OCI-LY7 (cell line): ENCODE results near the gene TMEM41B. TPM values are rescaled to one million over a fixed set of nuclear protein-coding genes. Genes with fewer than 3 reads are reported as not detected.

Source experiments
- BruUV-seq: library from RNA; stranded (reverse); fragments of 400-500 nt; replicated peaks from 2 replicates; lab custom pipeline; 2021; lab: Mats Ljungman, UMichigan
- CTCF ChIA-PET: fragments of 300-600 bp; sonication (Branson Sonifier 250); formaldehyde crosslinking; loops from one replicate; lab custom pipeline; 2022; ENCODE audit warnings: antibody characterized with exemption; ENCODE audit not compliant: unreplicated experiment; lab: Charles Lee
- POLR2A ChIA-PET: fragments of 300-600 bp; sonication (Branson Sonifier 250); formaldehyde crosslinking; loops from one replicate; lab custom pipeline; 2022; ENCODE audit warnings: antibody characterized with exemption; lab: Charles Lee
- DNase-seq: peaks from one replicate; pipeline ENCODE4 v3.0.0-alpha.2; 2015; ENCODE audit warnings: low spot score
- H2AFZ ChIP-seq: fragments of 200-600 bp; sonication (generic), shearing (Covaris generic); 2 replicates; pipeline ENCODE4 v1.6.1; 2014; ENCODE audit warnings: mild to moderate bottlenecking, antibody characterized with exemption, low read length, moderate library complexity
- H3K27ac ChIP-seq: fragments of 200-600 bp; sonication (generic); 2 replicates; pipeline ENCODE4 v1.5.1; 2014; ENCODE audit warnings: mixed run types, low read depth, mild to moderate bottlenecking, moderate library complexity, low read length, inconsistent platforms; ENCODE audit not compliant: poor library complexity, severe bottlenecking
- H3K36me3 ChIP-seq: fragments of 200-600 bp; sonication (generic); 2 replicates; pipeline ENCODE4 v1.6.1; 2014; ENCODE audit warnings: mild to moderate bottlenecking, antibody characterized with exemption, low read length, moderate library complexity, mixed read lengths; ENCODE audit not compliant: insufficient read depth
- H3K4me1 ChIP-seq: fragments of 200-600 bp; sonication (generic); 2 replicates; pipeline ENCODE4 v1.5.1; 2014; ENCODE audit warnings: mild to moderate bottlenecking, low read length; ENCODE audit not compliant: insufficient read depth, poor library complexity, severe bottlenecking
- H3K4me2 ChIP-seq: fragments of 200-600 bp; sonication (generic); 2 replicates; pipeline ENCODE4 v1.6.1; 2014; ENCODE audit warnings: mild to moderate bottlenecking, low read length
- H3K4me3 ChIP-seq: fragments of 200-600 bp; sonication (generic); 2 replicates; pipeline ENCODE4 v1.5.1; 2014; ENCODE audit warnings: mild to moderate bottlenecking, low read depth, low read length; ENCODE audit not compliant: poor library complexity, severe bottlenecking
- H3K79me2 ChIP-seq: fragments of 200-600 bp; sonication (generic); 2 replicates; pipeline ENCODE4 v1.6.1; 2016; ENCODE audit warnings: low read depth, mild to moderate bottlenecking, low read length, moderate library complexity, mixed read lengths; ENCODE audit not compliant: insufficient read depth
- H3K9me2 ChIP-seq: fragments of 200-600 bp; sonication (generic); 2 replicates; pipeline ENCODE4 v1.6.1; 2016; ENCODE audit warnings: mild to moderate bottlenecking, low read length, mixed read lengths; ENCODE audit not compliant: insufficient read depth
- H3K9me3 ChIP-seq: fragments of 200-600 bp; sonication (generic); 2 replicates; pipeline ENCODE4 v1.6.1; 2014; ENCODE audit warnings: mild to moderate bottlenecking, mixed run types, low read length, mixed read lengths
- H4K20me1 ChIP-seq: fragments of 200-600 bp; sonication (generic); 2 replicates; pipeline ENCODE4 v1.6.1; 2014; ENCODE audit warnings: mild to moderate bottlenecking, antibody characterized with exemption, low read length, moderate library complexity, mixed read lengths; ENCODE audit not compliant: insufficient read depth
- EZH2phosphoT487 ChIP-seq: fragments of 200-600 bp; sonication (generic); IDR thresholded peaks from 2 replicates; pipeline ENCODE4 v1.6.1; 2018; ENCODE audit warnings: low read depth, borderline replicate concordance, mild to moderate bottlenecking, mixed run types, antibody characterized with exemption, low read length, moderate library complexity, mixed read lengths
- intact Hi-C: fragments of 100-400 bp; cut with micrococcal nuclease; formaldehyde crosslinking; loops from one replicate; pipeline ENCODE4 v1.10.0; 2022; ENCODE audit not compliant: unreplicated experiment
- total RNA-seq, 2 experiments: library from RNA; depleted of rRNA in 1 of 2; stranded (reverse); fragments of >200 nt in 1 of 2; shearing (Covaris generic) in 1 of 2; gene quantifications; 2 replicates each; pipeline ENCODE4 v1.2.3, GENCODE V29; 2014 to 2022
- TF ChIP-seq, protein P1 (sequence below): fragments of 200-600 bp; sonication (generic); conservative IDR thresholded peaks from 2 replicates; pipeline ENCODE4 v1.5.1; 2014; ENCODE audit warnings: mild to moderate bottlenecking, antibody characterized with exemption, low read length, moderate library complexity, mixed read lengths

TMEM41B gene
- total RNA-seq, 2 experiments from 2014 or later: 44.3 to 46.9 TPM

DNA sequence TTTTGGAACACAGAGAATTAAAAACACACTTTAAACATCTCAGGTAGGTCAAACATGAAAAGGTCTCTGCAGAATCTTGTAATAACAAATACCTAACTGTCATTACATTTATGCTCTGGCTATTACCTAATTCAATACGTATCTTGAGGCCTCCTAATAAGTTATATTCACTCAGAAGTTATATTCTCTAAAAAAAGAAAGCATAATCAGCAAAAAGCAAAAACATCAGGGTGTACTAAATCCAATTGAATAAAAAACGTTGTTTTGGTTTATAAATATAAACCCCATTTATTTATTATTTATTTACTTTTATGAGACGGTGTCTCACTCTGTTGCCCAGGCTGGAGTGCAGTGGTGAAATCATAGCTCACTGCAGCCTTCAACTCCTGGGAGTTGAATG is 10.2 kb downstream of the TMEM41B start:
- ChIA-PET POLR2A (interaction anchor here (0.7 kb wide), 1 partner anchor 1948 kb away, joined by 7 read pairs; no protein-coding TSS in a partner anchor), CTCF (no interaction called here)
- no peak overlapping the region for H2AFZ ChIP-seq
- TF ChIP-seq, protein P1, sequence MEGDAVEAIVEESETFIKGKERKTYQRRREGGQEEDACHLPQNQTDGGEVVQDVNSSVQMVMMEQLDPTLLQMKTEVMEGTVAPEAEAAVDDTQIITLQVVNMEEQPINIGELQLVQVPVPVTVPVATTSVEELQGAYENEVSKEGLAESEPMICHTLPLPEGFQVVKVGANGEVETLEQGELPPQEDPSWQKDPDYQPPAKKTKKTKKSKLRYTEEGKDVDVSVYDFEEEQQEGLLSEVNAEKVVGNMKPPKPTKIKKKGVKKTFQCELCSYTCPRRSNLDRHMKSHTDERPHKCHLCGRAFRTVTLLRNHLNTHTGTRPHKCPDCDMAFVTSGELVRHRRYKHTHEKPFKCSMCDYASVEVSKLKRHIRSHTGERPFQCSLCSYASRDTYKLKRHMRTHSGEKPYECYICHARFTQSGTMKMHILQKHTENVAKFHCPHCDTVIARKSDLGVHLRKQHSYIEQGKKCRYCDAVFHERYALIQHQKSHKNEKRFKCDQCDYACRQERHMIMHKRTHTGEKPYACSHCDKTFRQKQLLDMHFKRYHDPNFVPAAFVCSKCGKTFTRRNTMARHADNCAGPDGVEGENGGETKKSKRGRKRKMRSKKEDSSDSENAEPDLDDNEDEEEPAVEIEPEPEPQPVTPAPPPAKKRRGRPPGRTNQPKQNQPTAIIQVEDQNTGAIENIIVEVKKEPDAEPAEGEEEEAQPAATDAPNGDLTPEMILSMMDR: no peak
- no peak for TF ChIP-seq EZH2phosphoT487
- H3K4me1 ChIP-seq: no peaks in the 10 kb centered on the region
- H3K79me2 ChIP-seq: peaks cover 71% of the 10 kb centered on the region
- H3K9me3 ChIP-seq: no peaks in the 10 kb centered on the region
- H3K9me2 ChIP-seq: no peaks in the 10 kb centered on the region
- H3K27ac ChIP-seq: no peak overlapping the region
- H4K20me1 ChIP-seq: no peaks in the 10 kb centered on the region
- BruUV-seq: no TSS peak
- no peak overlapping the region for H3K4me2 ChIP-seq
- peaks cover 14% of the 10 kb centered on the region for H3K36me3 ChIP-seq
- intact Hi-C loops: loop anchor here (2.0 kb wide), 1 partner anchor 21 kb away; no protein-coding TSS in a partner anchor
- no peak for DNase-seq
- H3K4me3 ChIP-seq: no peak overlapping the region

DNA sequence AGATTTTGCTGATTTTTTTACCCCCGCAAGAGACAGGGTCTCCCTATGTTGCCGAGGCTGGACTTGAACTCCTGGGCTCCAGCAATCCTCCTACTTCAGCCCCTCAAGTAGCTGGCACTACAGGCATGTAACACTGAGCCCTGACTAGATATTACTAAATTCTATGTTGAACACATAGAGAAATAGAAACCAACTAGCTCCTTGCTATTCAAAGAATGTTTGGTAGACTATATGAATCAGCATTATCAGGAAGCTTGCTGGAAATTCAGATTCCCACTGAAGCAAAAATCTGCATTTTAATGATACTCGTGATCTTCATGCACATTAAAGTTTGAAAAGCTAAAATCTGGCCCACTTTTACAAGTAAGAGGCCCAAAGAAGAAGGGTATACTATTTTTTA is 11.9 kb downstream of the TMEM41B start:
- DNase-seq: no peak
- H3K4me3 ChIP-seq: no peak overlapping the region
- H2AFZ ChIP-seq: no peak overlapping the region
- TF ChIP-seq, protein P1: no peak
- TF ChIP-seq EZH2phosphoT487: no peak
- no peaks in the 10 kb centered on the region for H4K20me1 ChIP-seq
- POLR2A ChIA-PET: interaction anchor here (0.9 to 2.4 kb wide), 3 partner anchors 8 to 110 kb away, joined by 3 to 12 read pairs (median 4); no protein-coding TSS in a partner anchor
- H3K9me2 ChIP-seq: no peaks in the 10 kb centered on the region
- H3K4me1 ChIP-seq: no peaks in the 10 kb centered on the region
- H3K36me3 ChIP-seq: peaks cover 19% of the 10 kb centered on the region
- CTCF ChIA-PET: no interaction called here
- intact Hi-C loops: no loop called here
- no TSS peak for BruUV-seq
- H3K79me2 ChIP-seq: peaks cover 57% of the 10 kb centered on the region
- H3K27ac ChIP-seq: no peak overlapping the region
- H3K9me3 ChIP-seq: no peaks in the 10 kb centered on the region
- no peak overlapping the region for H3K4me2 ChIP-seq

- H4K20me1 ChIP-seq: no peaks in the 10 kb centered on the region
- POLR2A ChIA-PET: interaction anchor here (0.6 to 2.4 kb wide), 5 partner anchors 9 to 72 kb away, joined by 3 to 12 read pairs (median 4); no protein-coding TSS in a partner anchor
- no peak overlapping the region for H3K27ac ChIP-seq
- CTCF ChIA-PET: no interaction called here
- intact Hi-C loops: no loop called here
- H3K79me2 ChIP-seq: peaks cover 50% of the 10 kb centered on the region
- no peak overlapping the region for H3K4me3 ChIP-seq
- no peak overlapping the region for H3K4me2 ChIP-seq
- H2AFZ ChIP-seq: no peak overlapping the region
- no peaks in the 10 kb centered on the region for H3K9me3 ChIP-seq
- H3K9me2 ChIP-seq: no peaks in the 10 kb centered on the region
- peaks cover 26% of the 10 kb centered on the region for H3K36me3 ChIP-seq
- no peaks in the 10 kb centered on the region for H3K4me1 ChIP-seq
- DNase-seq: no peak
- TF ChIP-seq, protein P1: no peak
- TF ChIP-seq EZH2phosphoT487: no peak
- no TSS peak for BruUV-seq
Measured at GRCh38 chr11:9301720-9302119, 12.7 kb downstream of the TMEM41B start.
